Midbrain (tissue), 1 donor: ENCODE results near the gene CELSR1.

Experiments used
- DNase-seq: peaks from one replicate; lab custom pipeline; 2025; lab: John Stamatoyannopoulos, UW

The CELSR1 gene

GRCh38 chr22:46442217-46442853 is 95.1 kb downstream of the CELSR1 start:
- no peak for DNase-seq

- no peak for DNase-seq
Measured at GRCh38 chr22:46439576-46440465, 97.6 kb downstream of the CELSR1 start.

DNA sequence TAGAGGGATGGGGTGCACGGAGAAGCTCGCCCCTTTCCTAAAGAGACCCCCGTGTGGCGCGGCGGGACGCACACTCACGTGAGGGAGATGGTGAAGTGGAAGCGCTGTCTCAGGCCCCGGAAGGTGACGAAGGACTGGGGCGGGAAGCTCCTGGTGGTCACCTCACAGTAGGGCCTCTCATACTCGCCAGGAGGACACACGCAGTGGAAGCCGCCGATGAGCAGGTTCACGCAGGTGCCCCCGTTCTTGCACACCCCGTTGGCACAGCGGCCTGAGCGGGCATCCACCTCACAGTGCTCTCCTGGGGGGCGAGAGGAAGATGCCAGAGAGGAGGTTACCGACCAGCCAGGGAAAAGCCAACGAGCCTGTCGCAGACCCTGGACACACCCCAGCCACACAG is 98.3 kb downstream of the CELSR1 start:
- DNase-seq = no peak

- no peak for DNase-seq
Measured at GRCh38 chr22:46437671-46438440, 99.6 kb downstream of the CELSR1 start.

DNA sequence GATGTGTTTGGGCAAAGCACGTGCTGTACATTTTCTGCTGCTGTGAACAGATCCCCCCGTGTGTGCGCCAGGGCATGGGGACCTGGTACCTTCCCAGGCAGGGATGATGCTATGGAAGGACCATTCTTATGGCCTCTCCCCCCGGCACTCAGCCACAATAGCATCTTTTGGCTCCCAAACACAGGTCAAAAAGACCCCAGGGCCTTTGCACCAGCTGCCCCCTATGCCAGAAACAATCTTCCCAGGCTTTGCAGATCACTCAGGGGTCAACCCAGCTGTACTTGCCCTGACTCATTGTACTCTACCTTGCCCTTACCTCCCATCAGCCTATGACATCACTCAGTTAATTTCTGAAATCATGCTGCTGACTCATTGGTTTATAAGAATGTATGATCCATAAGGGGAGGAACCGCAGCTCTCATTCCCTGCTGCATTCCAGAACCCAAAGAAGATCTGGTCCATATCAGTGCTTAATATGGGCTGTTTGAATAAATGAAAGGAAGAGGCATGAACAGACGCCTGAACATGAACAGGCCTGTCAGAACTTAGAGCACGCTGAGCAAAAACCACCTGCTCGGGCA is 100.7 kb downstream of the CELSR1 start:
- DNase-seq = no peak

- DNase-seq = no peak
Measured at GRCh38 chr22:46433318-46433717, 104.1 kb downstream of the CELSR1 start.

DNA sequence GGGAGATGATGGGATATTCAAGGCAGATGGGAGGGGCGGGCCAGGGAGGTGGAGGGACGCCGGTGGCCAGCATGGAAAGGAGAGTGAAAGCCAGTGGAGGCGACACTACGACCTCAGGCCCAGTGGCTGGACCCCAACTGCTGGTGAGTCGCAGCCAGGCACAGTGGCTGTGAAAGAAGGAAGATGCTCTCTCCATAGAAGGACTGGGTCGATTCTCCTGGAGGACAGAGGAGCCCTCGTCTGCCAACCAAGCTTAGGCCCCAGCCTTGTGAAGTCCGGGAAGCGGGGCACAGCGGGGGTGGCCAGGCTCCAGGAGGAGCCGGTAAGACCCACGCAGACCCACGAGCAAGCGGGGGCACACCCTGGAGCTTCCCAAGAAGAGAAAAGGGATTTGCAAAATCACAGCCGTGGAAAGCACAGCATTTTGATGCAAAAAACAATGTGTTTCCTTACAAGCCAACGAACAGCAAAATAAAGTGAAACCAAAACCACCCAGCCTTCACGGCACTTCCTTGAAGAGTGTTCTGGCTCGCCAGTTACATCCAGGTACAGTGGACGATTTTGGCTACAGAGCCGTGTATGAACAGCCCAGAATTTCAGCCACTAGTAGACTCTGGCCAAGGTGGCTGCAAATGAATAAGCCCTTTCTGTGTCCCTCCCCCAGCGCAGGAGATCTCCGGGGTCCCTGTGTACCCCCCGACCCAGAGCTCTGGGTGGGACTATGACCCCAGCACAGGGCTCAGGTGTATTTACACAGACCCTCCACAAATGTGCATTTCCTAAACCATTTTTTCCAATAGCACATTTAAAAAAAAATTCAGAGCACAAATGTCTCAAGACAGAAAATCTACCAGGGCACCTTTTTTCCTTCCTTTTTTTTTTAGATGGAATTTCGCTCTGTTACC is 105.0 kb downstream of the CELSR1 start:
- no peak for DNase-seq

DNA sequence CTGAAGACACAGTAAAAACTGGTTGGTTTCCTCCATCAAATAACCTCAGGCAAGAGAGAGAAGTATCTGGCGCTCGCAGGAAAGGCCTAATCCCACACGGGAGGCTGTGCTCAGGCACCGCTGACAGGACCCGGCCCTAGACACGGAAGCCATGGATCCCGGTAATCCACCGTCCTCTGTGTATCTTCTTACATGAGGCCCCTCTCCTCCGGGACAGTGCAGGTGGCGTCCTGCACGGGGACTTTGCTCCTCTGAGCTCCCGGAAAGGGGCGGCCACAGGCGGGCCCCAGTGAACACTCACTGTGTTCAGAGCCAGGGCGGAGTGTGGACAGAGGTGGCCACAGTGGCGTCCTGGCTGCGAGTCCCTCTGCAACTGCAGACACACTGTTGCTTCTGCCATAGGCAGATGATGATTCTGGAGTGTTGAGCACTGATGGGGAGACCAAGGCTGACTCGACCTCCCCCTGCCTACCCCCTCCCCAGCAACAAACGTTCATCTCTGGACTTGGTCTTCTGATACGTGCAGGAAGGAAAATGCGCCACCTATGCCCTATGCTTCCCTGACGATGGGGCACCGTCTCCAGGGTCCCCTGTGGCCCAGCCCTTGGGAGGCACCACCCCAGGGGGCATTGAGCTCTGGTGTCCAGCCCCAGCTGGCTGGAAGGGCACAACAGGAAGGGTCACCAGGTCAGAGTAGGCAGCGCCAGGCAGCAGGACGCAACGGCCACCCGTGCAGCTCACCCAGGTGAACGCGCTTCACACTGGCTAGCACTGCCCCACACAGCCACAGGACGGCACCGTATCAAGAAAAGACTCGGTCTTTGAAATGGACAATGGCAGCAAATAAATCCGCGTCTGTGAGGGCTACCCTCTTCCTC is 106.2 kb downstream of the CELSR1 start:
- no peak for DNase-seq

GRCh38 chr22:46429325-46429853 is 108.0 kb downstream of the CELSR1 start:
- no peak for DNase-seq

- DNase-seq = no peak
Measured at GRCh38 chr22:46428602-46429324, 108.7 kb downstream of the CELSR1 start.

DNA sequence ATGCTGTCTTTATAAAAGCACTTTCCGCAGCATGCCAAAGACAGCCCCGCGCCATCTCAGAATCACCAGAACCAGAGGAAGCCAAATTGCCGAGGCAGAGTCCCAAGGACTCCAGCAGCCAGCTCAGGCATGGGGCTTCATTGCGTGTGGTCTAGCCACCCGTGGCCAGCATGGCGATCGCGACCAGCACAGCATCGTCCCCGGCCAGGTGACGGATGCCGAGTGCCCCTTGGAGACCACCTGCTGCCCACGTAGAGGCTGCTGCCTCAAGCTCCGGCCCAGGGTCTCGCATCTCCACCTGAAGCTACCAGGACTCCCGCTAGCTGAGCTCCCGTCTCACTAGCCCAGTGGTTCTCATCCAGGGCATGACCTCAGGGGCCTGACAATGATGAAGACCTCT is 109.2 kb downstream of the CELSR1 start:
- no peak for DNase-seq

DNA sequence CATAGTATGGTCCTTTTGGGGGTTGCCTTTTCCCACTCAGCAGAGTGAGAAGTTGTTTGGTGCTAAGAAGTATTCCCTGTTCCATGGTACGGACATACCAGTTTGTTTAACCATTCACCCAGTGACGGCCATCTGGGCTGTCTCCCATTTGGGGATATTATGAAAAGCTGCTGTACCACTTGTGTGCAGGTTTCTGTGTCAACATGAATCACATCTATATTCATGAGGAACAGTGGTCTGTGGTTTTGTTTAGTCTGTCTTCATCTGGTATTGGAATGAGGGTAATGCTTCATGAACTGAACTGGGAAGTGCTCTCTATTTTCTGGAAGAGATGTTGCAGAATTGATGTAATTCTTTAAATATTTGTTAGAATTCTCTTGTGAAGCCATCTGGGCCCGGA is 112.4 kb downstream of the CELSR1 start:
- no peak for DNase-seq

DNA sequence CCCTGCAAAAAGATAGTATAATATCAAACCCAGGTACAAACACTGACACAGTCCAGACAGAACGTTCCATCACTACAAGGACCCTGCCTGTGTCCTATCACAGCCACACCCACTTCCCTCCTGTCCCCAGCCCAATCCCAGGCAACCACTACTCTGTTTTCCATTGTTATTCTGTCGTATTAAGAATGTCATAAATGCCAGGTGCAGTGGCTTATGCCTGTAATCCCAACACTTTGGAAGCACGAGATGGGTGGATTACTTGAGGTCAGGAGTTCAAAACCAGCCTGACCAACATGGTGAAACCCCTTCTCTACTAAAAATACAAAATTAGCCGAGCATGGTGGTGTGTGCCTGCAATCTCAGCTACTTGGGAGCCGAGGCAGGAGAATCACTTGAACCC is 112.9 kb downstream of the CELSR1 start:
- DNase-seq = no peak

DNA sequence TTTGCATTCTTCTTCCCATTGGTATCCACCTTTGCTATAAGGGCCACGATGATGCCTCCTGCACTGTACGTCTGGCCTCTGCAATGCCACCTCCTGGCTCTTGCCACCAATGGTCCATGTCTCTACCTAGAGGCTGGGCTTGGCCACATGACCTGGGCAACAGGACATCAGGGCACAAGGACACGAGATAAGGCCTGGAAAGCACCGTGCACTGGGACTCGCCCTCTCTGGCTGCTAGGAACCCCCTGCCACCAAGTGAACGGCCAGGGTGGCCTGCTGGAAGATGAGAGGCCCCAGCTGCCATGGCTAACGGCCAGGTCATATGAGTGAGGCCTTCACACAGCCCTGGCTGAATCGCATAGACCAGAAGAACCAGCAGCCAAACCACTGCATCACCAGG is 114.5 kb downstream of the CELSR1 start:
- no peak for DNase-seq

- no peak for DNase-seq
Measured at GRCh38 chr22:46421267-46421666, 116.2 kb downstream of the CELSR1 start.

- no peak for DNase-seq
Measured at GRCh38 chr22:46419754-46420571, 117.5 kb downstream of the CELSR1 start.

DNA sequence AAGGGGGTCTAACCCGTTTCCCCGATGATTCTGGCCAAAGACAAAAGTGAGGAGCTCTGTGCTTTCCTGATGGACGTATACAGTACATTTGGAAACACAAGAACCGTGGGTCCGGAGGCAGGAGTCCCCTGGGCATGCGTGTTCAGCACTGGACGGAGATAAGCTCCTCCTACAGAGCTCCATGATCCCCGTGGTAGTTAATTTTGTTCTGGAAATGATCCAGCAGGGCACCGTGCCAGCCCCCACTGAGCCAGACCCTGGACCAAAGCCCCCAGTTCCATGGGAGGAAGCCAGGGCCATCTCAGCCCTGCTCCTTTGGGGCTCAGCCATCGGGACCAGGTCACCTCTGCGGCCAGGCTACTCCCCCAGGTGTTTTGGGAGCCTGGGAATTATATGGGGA is 118.6 kb downstream of the CELSR1 start:
- DNase-seq = no peak

- no peak for DNase-seq
Measured at GRCh38 chr22:46417769-46418168, 119.7 kb downstream of the CELSR1 start.
